ENCODE data around the gene SLC39A12. TPM values are rescaled to one million over a fixed set of nuclear protein-coding genes. Genes with fewer than 3 reads are reported as not detected.
A peak's percentile ranks its signal among the peaks of the same experiment; 100 is the strongest.

Gene SLC39A12
- total RNA-seq, 1 experiment from 2014 or later: not detected

DNA sequence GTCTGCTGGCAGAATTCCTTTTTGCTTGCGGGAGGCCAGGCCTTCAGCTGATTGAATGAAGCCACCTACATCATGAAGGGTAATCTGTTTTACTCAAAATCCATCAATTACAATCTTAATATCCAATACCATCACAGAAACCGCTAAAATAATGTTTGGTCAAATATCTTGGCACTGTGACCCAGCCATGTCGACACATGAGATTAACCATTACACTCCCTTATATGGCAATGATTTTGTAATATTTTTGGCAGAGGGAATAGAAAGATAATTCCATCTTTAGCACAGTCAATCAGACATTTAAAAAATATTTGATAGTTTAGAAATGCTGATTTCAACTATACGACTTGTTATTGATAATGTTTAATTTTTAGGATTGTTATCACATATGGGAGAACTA, 36.5 kb upstream of the SLC39A12 start (continued):
- TF ChIP-seq ZNF317 (CRISPR knock-in tag; IDR thresholded peaks at IDR 0.05; ENCODE audit: borderline replicate concordance, low read depth) (no peak), ZNF671 (CRISPR knock-in tag; IDR thresholded peaks at IDR 0.05) (no peak), AFF4 (CRISPR knock-in tag; IDR thresholded peaks at IDR 0.05; ENCODE audit: borderline replicate concordance) (no peak), PREB (CRISPR knock-in tag; IDR thresholded peaks at IDR 0.05; ENCODE audit: borderline replicate concordance) (no peak), NR3C1 (CRISPR knock-in tag; conservative IDR thresholded peaks at IDR 0.05; ENCODE audit: low read depth) (no peak)
- TF ChIP-seq, protein P1, sequence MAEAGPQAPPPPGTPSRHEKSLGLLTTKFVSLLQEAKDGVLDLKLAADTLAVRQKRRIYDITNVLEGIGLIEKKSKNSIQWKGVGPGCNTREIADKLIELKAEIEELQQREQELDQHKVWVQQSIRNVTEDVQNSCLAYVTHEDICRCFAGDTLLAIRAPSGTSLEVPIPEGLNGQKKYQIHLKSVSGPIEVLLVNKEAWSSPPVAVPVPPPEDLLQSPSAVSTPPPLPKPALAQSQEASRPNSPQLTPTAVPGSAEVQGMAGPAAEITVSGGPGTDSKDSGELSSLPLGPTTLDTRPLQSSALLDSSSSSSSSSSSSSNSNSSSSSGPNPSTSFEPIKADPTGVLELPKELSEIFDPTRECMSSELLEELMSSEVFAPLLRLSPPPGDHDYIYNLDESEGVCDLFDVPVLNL (CRISPR knock-in tag; IDR thresholded peaks at IDR 0.05; ENCODE audit: borderline replicate concordance, low read depth): no peak
- TF ChIP-seq, protein P2, sequence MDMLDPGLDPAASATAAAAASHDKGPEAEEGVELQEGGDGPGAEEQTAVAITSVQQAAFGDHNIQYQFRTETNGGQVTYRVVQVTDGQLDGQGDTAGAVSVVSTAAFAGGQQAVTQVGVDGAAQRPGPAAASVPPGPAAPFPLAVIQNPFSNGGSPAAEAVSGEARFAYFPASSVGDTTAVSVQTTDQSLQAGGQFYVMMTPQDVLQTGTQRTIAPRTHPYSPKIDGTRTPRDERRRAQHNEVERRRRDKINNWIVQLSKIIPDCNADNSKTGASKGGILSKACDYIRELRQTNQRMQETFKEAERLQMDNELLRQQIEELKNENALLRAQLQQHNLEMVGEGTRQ (CRISPR knock-in tag; IDR thresholded peaks at IDR 0.05): no peak

DNA sequence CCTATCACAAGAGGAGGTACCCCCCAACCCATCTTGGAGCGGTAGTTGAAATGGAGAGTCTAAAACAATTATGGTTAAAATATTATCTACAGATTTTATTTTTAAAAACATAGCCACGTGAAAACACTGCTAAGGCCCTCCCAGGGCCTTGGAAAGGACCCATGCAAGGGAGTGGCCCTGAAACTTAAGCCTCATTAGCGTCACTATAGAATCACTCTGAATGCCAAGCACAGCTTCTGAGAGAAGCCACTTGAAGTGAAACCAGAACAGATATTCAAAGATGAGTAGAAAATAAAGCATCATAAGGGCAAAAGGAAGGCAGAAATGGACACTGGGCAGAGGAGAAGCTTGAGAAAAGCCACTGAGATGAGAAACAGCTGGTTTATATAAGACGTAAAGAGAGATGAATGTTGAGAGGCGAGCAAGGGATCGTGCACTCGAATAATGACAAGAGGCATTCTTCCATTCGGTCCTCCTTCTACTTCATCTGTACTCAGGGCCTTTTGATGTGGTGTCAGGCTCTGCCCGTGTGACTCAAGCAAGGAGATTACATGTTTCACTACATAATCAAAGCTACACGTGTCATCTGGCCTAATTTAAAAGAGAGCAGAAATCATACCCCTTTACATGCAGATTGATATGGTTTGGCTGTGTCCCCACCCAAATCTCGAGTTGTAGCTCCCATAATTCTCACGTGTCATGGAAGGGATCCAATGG, 33.4 kb upstream of the SLC39A12 start:
- TF ChIP-seq, protein P3, sequence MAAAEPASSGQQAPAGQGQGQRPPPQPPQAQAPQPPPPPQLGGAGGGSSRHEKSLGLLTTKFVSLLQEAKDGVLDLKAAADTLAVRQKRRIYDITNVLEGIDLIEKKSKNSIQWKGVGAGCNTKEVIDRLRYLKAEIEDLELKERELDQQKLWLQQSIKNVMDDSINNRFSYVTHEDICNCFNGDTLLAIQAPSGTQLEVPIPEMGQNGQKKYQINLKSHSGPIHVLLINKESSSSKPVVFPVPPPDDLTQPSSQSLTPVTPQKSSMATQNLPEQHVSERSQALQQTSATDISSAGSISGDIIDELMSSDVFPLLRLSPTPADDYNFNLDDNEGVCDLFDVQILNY (CRISPR knock-in tag; IDR thresholded peaks at IDR 0.05): no peak
- TF ChIP-seq IRF1 (CRISPR knock-in tag; IDR thresholded peaks at IDR 0.05) (no peak), RORB (CRISPR knock-in tag; IDR thresholded peaks at IDR 0.05) (no peak), NR3C1 (CRISPR knock-in tag; conservative IDR thresholded peaks at IDR 0.05; ENCODE audit: low read depth) (no peak), ZNF512 (CRISPR knock-in tag; IDR thresholded peaks at IDR 0.05; ENCODE audit: borderline replicate concordance) (no peak)
- no peaks in the 10 kb centered on the region for H3K36me3 Mint-ChIP-seq
- H3K4me1 Mint-ChIP-seq: peaks cover 17% of the 10 kb centered on the region
- ATAC-seq (peak; percentile 65), DNase-seq (ENCODE audit: low spot score) (no peak)
- peak overlapping the region; percentile 66 for H3K27ac Mint-ChIP-seq
- CTCF ChIA-PET: no interaction called here
- peaks cover 19% of the 10 kb centered on the region for H3K9me3 Mint-ChIP-seq
- no peak overlapping the region for H3K4me3 Mint-ChIP-seq
- POLR2A ChIA-PET: no interaction called here
- no peaks in the 10 kb centered on the region for H3K27me3 Mint-ChIP-seq (ENCODE audit: low read depth)
